T-cell (primary cell): Measurements from ENCODE around the gene KCNK18. TPM values are rescaled to one million over a fixed set of nuclear protein-coding genes. Genes with fewer than 3 reads are reported as not detected.

Experiments used
- ATAC-seq, 4 experiments: fragments of 200-7000 bp in 3 of 4; fragments of 150-1000 bp in 1 of 4; cut with Tn5 transposase; replicated peaks in 1 of 4; 1 replicate in 3 of 4; 2 replicates in 1 of 4; pipeline ENCODE4 v1.10.0; 2021; ENCODE audit warnings: moderate library complexity in 3 of 4, mild to moderate bottlenecking in 2 of 4, moderate number of reproducible peaks in 1 of 4
- CTCF ChIA-PET, 2 donors: fragments of 300-600 bp; sonication (Branson Sonifier 250); formaldehyde crosslinking; loops; one replicate each; lab custom pipeline; 2022; ENCODE audit warnings: antibody characterized with exemption in 2 of 2; lab: Charles Lee
- POLR2A ChIA-PET, 2 donors: fragments of 300-600 bp; sonication (Branson Sonifier 250); formaldehyde crosslinking; loops; one replicate each; lab custom pipeline; 2022; ENCODE audit warnings: antibody characterized with exemption in 2 of 2; lab: Charles Lee
- DNase-seq, 35 experiments: peaks; one replicate each; pipeline versions ENCODE4 v3.0.0 to v3.0.0-alpha.2; 2013 to 2023
- H3K27ac ChIP-seq: one replicate; pipeline ENCODE4 v1.5.1; 2013; ENCODE audit warnings: low read length
- H3K27me3 ChIP-seq, 2 experiments: replicated peaks in 1 of 2; 1 replicate in 1 of 2; 2 replicates in 1 of 2; pipeline versions ENCODE4 v1.6.1 to v1.7.0; 2013; ENCODE audit warnings: low read length in 1 of 2, mixed read lengths in 1 of 2; ENCODE audit not compliant: control insufficient read depth in 2 of 2, insufficient read depth in 2 of 2; ENCODE audit errors: extremely low read depth in 1 of 2
- H3K36me3 ChIP-seq, 2 donors: 1 replicate in 1 of 2; 2 replicates in 1 of 2; pipeline versions ENCODE4 v1.6.1 to v1.7.0; 2013; ENCODE audit warnings: low read length in 1 of 2; ENCODE audit not compliant: control insufficient read depth in 2 of 2, insufficient read depth in 1 of 2; ENCODE audit errors: extremely low read depth in 1 of 2
- H3K4me1 ChIP-seq, 2 experiments: 1 replicate in 1 of 2; 2 replicates in 1 of 2; pipeline versions ENCODE4 v1.6.1 to v1.7.0; 2013; ENCODE audit warnings: low read length in 2 of 2, mixed read lengths in 1 of 2; ENCODE audit not compliant: insufficient read depth in 2 of 2, control insufficient read depth in 1 of 2; ENCODE audit errors: extremely low read depth in 1 of 2
- H3K4me3 ChIP-seq, 2 donors: 1 replicate in 1 of 2; 2 replicates in 1 of 2; pipeline versions ENCODE4 v1.5.1 to v1.7.0; 2013; ENCODE audit warnings: mild to moderate bottlenecking in 2 of 2, low read length in 1 of 2, moderate library complexity in 1 of 2; ENCODE audit not compliant: control insufficient read depth in 1 of 2; ENCODE audit errors: extremely low read depth in 1 of 2
- H3K9me3 ChIP-seq: 2 replicates; pipeline ENCODE4 v1.7.0; 2013
- H3K27ac Mint-ChIP-seq, 2 donors: one replicate each; pipeline ENCODE4 v1.8.0; 2020 to 2021; ENCODE audit warnings: mild to moderate bottlenecking in 2 of 2, mixed read lengths in 2 of 2
- H3K27me3 Mint-ChIP-seq, 2 donors: one replicate each; pipeline ENCODE4 v1.8.0; 2021 to 2022; ENCODE audit warnings: mixed read lengths in 2 of 2
- H3K36me3 Mint-ChIP-seq: one replicate; pipeline ENCODE4 v1.8.0; 2021; ENCODE audit warnings: mixed read lengths
- H3K4me1 Mint-ChIP-seq, 3 donors: one replicate each; pipeline ENCODE4 v1.8.0; 2020 to 2022; ENCODE audit warnings: mixed read lengths in 3 of 3, mild to moderate bottlenecking in 1 of 3
- H3K4me3 Mint-ChIP-seq, 3 donors: one replicate each; pipeline ENCODE4 v1.8.0; 2020 to 2022; ENCODE audit warnings: mild to moderate bottlenecking in 3 of 3, mixed read lengths in 3 of 3, moderate library complexity in 3 of 3
- H3K9me3 Mint-ChIP-seq, 3 donors: one replicate each; pipeline ENCODE4 v1.8.0; 2020 to 2022; ENCODE audit warnings: mixed read lengths in 3 of 3
- WGBS: methylation state at CpG from one replicate; pipeline ENCODE4 v1.1.5; 2013; ENCODE audit warnings: missing lambda C conversion rate; ENCODE audit not compliant: insufficient coverage; 5-methylcytosine and 5-hydroxymethylcytosine counted together
- total RNA-seq, 35 experiments: library from RNA in 6 of 35; stranded (reverse) in 6 of 35; fragments of 120-200 nt in 1 of 35; gene quantifications; one replicate each; pipeline versions ENCODE4 v1.2.1 to v1.2.4 and lab custom pipeline; 2013 to 2026

Gene KCNK18
- total RNA-seq (not detected), total RNA-seq (lab: John Stamatoyannopoulos, UW) (0 reads per million in 29 experiments)
- total RNA-seq (2013): not detected

DNA sequence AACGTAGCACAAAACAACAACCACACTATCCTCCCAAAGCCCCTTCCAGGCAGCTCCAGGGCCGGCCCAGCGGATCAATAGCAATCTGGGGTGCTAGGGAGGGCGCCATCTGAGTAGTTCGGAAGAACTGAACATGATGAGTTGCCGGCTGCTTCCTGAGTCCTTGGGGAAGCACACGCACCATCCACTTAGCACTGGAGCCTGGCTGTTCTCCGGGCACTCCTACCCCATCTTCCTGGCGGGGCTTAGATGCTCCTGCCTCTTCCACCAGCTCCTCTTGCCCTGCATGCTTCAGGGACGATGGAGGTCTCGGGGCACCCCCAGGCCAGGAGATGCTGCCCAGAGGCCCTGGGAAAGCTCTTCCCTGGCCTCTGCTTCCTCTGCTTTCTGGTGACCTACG, at the start of gene KCNK18:
Gene KCNK18, plus strand, starts transcription at position 301 of the 400 bp plus-strand sequence. Its CDS starts 0 bp downstream, at position 301.
- no peaks in the 10 kb centered on the region for H3K4me1 ChIP-seq
- no peaks in the 10 kb centered on the region for H3K36me3 ChIP-seq
- POLR2A ChIA-PET: no interaction called here
- Mint-ChIP-seq H3K9me3 (no peaks in the 10 kb centered on the region), H3K4me3 (no peak within 1 kb of the TSS), H3K27ac (no peak within 1 kb of the TSS), H3K4me1 (no peaks in the 10 kb centered on the region), H3K36me3 (no peaks in the 10 kb centered on the region), H3K27me3 (peaks cover 6 to 15% of the 10 kb centered on the region in 2 donors)
- H3K27me3 ChIP-seq: peaks cover 3 to 31% of the 10 kb centered on the region in 2 experiments
- no peak for DNase-seq
- no peak within 1 kb of the TSS for H3K27ac ChIP-seq
- 83% methylated on average over 8 of the region's 12 CpGs for WGBS
- no peaks in the 10 kb centered on the region for H3K9me3 ChIP-seq
- H3K4me3 ChIP-seq: no peak within 1 kb of the TSS
- ATAC-seq: no peak
- CTCF ChIA-PET: interaction anchor here (0.6 to 1.4 kb wide), 2 partner anchors 15 to 22 kb away, joined by 3 to 6 read pairs; no protein-coding TSS in a partner anchor

DNA sequence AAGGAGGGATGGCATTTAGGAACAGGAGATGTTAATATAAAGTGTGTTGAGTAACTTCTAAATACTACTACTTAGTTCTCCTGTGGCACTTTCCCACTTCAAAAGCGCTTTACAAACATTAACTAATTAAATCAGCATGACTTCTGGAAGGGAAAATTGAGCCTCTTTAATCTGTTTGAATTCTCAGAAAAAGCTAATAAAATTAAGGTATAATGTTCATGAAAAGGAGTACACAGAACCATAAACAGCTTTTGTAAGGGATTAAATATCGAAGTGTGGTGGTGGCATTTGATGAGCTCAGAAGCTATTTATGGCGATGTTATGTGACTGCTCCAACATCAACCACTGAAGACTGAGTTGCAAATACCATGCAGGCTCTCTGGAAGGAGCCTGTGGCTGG, 49.0 kb upstream of the KCNK18 start:
- Mint-ChIP-seq H3K36me3 (no peaks in the 10 kb centered on the region), H3K4me1 (no peaks in the 10 kb centered on the region), H3K9me3 (peaks cover 0 to 7% (median 5%) of the 10 kb centered on the region in 3 donors), H3K27ac (no peak overlapping the region), H3K4me3 (no peak overlapping the region), H3K27me3 (peaks cover 51 to 53% of the 10 kb centered on the region in 2 donors)
- CTCF ChIA-PET: interaction anchor here in 1 of 2 donors (0.8 kb wide), 1 partner anchor 19 kb away, joined by 3 read pairs; no protein-coding TSS in a partner anchor
- Histone ChIP-seq H3K9me3 (peaks cover 2% of the 10 kb centered on the region), H3K27me3 (peaks cover 15 to 17% of the 10 kb centered on the region in 2 experiments), H3K27ac (no peak overlapping the region), H3K4me3 (no peak overlapping the region), H3K4me1 (no peaks in the 10 kb centered on the region), H3K36me3 (no peaks in the 10 kb centered on the region)
- ATAC-seq: no peak
- DNase-seq: no peak
- WGBS: no CpG with 5 or more reads among the region's 3 CpGs
- POLR2A ChIA-PET: no interaction called here

DNA sequence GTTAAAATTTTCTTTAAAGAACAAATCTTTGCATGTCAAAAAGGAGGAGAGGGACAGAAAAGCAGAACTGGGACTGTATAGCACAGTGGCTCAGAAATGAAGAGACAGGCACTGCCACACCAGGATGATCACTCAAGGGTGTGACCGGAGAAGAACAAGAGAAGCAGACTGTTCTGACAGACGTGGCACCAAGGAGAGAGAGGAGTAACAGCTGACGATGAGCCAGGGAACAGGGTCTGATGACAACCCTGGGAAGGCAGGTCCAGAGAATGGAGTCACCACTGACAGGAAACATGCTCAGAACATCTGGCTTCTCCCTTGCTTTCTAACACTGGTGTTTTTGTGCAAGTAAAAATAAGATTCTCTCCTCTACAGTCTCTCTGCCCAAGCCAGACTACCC, 44.6 kb upstream of the KCNK18 start:
- Mint-ChIP-seq H3K36me3 (no peaks in the 10 kb centered on the region), H3K4me3 (no peak overlapping the region), H3K9me3 (no peaks in the 10 kb centered on the region), H3K27me3 (peaks cover 75 to 78% of the 10 kb centered on the region in 2 donors), H3K27ac (no peak overlapping the region), H3K4me1 (no peaks in the 10 kb centered on the region)
- no peak overlapping the region for H3K4me3 ChIP-seq
- H3K27ac ChIP-seq: no peak overlapping the region
- ATAC-seq (no peak), DNase-seq (no peak)
- CTCF ChIA-PET: no interaction called here
- no peaks in the 10 kb centered on the region for H3K9me3 ChIP-seq
- no peaks in the 10 kb centered on the region for H3K36me3 ChIP-seq
- peaks cover 26 to 39% of the 10 kb centered on the region in 2 experiments for H3K27me3 ChIP-seq
- 50% methylated on average over 2 of the region's 3 CpGs for whole genome bisulfite sequencing
- POLR2A ChIA-PET: no interaction called here
- H3K4me1 ChIP-seq: no peaks in the 10 kb centered on the region

DNA sequence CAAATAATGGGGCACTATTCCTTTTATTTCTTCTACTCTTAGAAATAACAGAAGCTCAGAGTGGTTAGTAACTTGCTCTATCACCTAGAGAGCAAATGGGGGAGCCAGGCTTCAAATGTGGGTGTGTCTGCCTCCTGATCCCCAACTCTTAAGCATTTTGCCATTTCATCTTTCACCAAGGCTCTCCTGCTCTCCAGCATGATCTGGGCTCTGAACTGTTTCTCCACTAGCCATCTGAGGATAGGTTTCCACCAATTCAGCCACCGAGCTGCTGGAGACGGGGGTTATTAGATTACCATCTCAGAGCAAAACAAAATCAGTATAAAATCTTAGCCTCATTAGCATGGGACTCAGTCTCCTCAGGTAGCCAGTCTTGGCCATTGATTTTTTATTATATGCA, 39.0 kb upstream of the KCNK18 start:
- WGBS: 45% methylated on average over 2 of the region's 2 CpGs
- H3K4me1 ChIP-seq: peaks cover 0 to 12% of the 10 kb centered on the region in 2 experiments
- Mint-ChIP-seq H3K27me3 (peaks cover 84 to 85% of the 10 kb centered on the region in 2 donors), H3K4me1 (peaks cover 10 to 17% (median 14%) of the 10 kb centered on the region in 3 donors), H3K27ac (no peak overlapping the region), H3K4me3 (no peak overlapping the region), H3K36me3 (no peaks in the 10 kb centered on the region), H3K9me3 (no peaks in the 10 kb centered on the region)
- no peaks in the 10 kb centered on the region for H3K36me3 ChIP-seq
- DNase-seq (no peak), ATAC-seq (no peak)
- H3K9me3 ChIP-seq: no peaks in the 10 kb centered on the region
- H3K27ac ChIP-seq: no peak overlapping the region
- no peak overlapping the region for H3K4me3 ChIP-seq
- ChIA-PET CTCF (interaction anchor here (1.0 to 2.7 kb wide), 3 partner anchors 9 to 17 kb away, joined by 5 to 15 read pairs (median 10); no protein-coding TSS in a partner anchor), POLR2A (no interaction called here)
- peaks cover 33 to 55% of the 10 kb centered on the region in 2 experiments for H3K27me3 ChIP-seq

DNA sequence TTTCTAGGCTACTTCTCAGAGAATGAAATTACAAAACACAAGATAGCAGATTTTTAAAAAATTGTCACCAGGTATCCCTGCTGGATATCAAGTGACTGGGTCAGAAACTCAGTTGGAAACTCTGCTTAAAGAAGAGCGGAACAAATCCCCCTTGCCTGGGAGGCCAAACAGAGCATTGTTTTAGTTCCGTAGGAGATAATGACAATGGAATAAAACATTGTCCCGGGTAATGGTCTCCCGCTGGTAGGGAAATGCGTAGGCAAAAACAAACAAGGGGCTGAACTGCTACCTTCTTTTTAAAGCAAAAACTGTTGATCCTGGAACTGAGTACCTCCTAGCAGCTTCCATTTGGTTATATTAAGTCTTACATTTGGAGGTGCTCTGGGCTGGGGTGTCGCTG, 37.9 kb upstream of the KCNK18 start:
- Histone ChIP-seq H3K36me3 (no peaks in the 10 kb centered on the region), H3K27me3 (peaks cover 40 to 54% of the 10 kb centered on the region in 2 experiments), H3K4me3 (no peak overlapping the region), H3K9me3 (no peaks in the 10 kb centered on the region), H3K4me1 (peaks cover 2 to 18% of the 10 kb centered on the region in 2 experiments), H3K27ac (no peak overlapping the region)
- Mint-ChIP-seq H3K27me3 (peaks cover 80 to 83% of the 10 kb centered on the region in 2 donors), H3K4me1 (peaks cover 16 to 19% (median 17%) of the 10 kb centered on the region in 3 donors), H3K4me3 (no peak overlapping the region), H3K27ac (no peak overlapping the region), H3K36me3 (no peaks in the 10 kb centered on the region), H3K9me3 (no peaks in the 10 kb centered on the region)
- DNase-seq: no peak
- ATAC-seq: no peak
- POLR2A ChIA-PET: interaction anchor here in 1 of 2 donors (0.7 kb wide), 1 partner anchor 371 kb away, joined by 4 read pairs; no protein-coding TSS in a partner anchor
- WGBS: 42% methylated on average over 4 of the region's 6 CpGs
- CTCF ChIA-PET: interaction anchor here (1.0 to 2.6 kb wide), 2 partner anchors 8 to 16 kb away, joined by 3 to 10 read pairs; no protein-coding TSS in a partner anchor

DNA sequence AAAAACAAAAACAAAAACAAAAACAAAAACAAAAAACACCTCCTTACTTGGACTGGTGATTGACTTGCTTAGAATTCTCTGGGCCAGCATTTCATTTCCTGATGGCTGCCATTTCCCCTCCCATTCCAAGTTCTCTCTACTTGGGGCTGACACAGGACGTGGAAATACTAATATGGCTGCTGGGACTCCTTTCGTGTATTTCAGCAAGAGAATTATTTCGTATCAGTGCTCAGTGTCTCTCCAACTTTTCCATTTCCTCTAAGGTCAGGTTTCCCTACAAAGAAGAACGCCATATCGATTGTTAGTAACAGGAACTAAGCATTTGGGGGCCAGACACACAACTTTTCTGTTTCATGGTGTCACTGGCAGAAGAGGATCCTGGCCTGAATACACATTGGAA, 36.7 kb upstream of the KCNK18 start:
- Mint-ChIP-seq H3K27ac (no peak overlapping the region), H3K9me3 (no peaks in the 10 kb centered on the region), H3K4me3 (no peak overlapping the region), H3K27me3 (peaks cover 81 to 84% of the 10 kb centered on the region in 2 donors), H3K36me3 (no peaks in the 10 kb centered on the region), H3K4me1 (peaks cover 25 to 27% (median 27%) of the 10 kb centered on the region in 3 donors)
- ChIA-PET POLR2A (no interaction called here), CTCF (no interaction called here)
- H3K4me1 ChIP-seq: peaks cover 2 to 24% of the 10 kb centered on the region in 2 experiments
- WGBS: 20% methylated on average over 1 of the region's 5 CpGs
- no peak overlapping the region for H3K4me3 ChIP-seq
- ATAC-seq: no peak
- peaks cover 36 to 44% of the 10 kb centered on the region in 2 experiments for H3K27me3 ChIP-seq
- H3K27ac ChIP-seq: no peak overlapping the region
- no peaks in the 10 kb centered on the region for H3K9me3 ChIP-seq
- DNase-seq: no peak
- no peaks in the 10 kb centered on the region for H3K36me3 ChIP-seq
